Neural cell (in vitro differentiated cells): ENCODE measurements around the gene ADCYAP1. TPM values are rescaled to one million over a fixed set of nuclear protein-coding genes. Genes with fewer than 3 reads are reported as not detected.

Experiments used
- H2AFZ ChIP-seq: fragments of 200-600, 300-800 bp; sonication (generic), shearing (Covaris generic); 2 replicates; pipeline ENCODE4 v1.6.0; 2014; ENCODE audit warnings: low read depth, mild to moderate bottlenecking, antibody characterized with exemption, low read length, moderate library complexity
- H3F3A ChIP-seq: fragments of 200-600 bp; shearing (Covaris generic); 2 replicates; pipeline ENCODE4 v1.6.1; 2016; ENCODE audit warnings: mild to moderate bottlenecking, moderate library complexity, mixed read lengths, antibody characterized with exemption, low read length; ENCODE audit not compliant: insufficient read depth, poor library complexity, severe bottlenecking
- H3K27ac ChIP-seq: fragments of 200-600, 300-800 bp; sonication (generic), shearing (Covaris generic); 2 replicates; pipeline ENCODE4 v1.5.1; 2014; ENCODE audit warnings: mild to moderate bottlenecking, low read length, moderate library complexity
- H3K27me3 ChIP-seq: fragments of 300-800, 200-600 bp; sonication (generic), shearing (Covaris generic); 2 replicates; pipeline ENCODE4 v1.6.0; 2014; ENCODE audit warnings: mild to moderate bottlenecking, low read depth, low read length, moderate library complexity; ENCODE audit not compliant: insufficient read depth
- H3K36me3 ChIP-seq: fragments of 300-800, 200-600 bp; sonication (generic), shearing (Covaris generic); 2 replicates; pipeline ENCODE4 v1.5.1; 2014; ENCODE audit warnings: mild to moderate bottlenecking, antibody characterized with exemption, low read length, moderate library complexity; ENCODE audit not compliant: insufficient read depth
- H3K4me2 ChIP-seq: fragments of 300-800, 200-600 bp; sonication (generic), shearing (Covaris generic); 2 replicates; pipeline ENCODE4 v1.6.0; 2014; ENCODE audit warnings: mild to moderate bottlenecking, low read length
- H3K4me3 ChIP-seq: fragments of 300-800, 200-600 bp; sonication (generic), shearing (Covaris generic); 2 replicates; pipeline ENCODE4 v1.5.1; 2014; ENCODE audit warnings: mild to moderate bottlenecking, low read length, moderate library complexity
- H3K79me2 ChIP-seq: fragments of 200-600 bp; shearing (Covaris generic); replicated peaks from 2 replicates; pipeline ENCODE4 v1.6.0; 2014; ENCODE audit warnings: mild to moderate bottlenecking, low read length, moderate library complexity; ENCODE audit not compliant: insufficient read depth
- H3K9ac ChIP-seq: fragments of 300-800, 200-600 bp; sonication (generic), shearing (Covaris generic); 2 replicates; pipeline ENCODE4 v1.6.1; 2016; ENCODE audit warnings: mild to moderate bottlenecking, low read length, mixed read lengths
- H3K9me2 ChIP-seq: fragments of 200-600 bp; shearing (Covaris generic); 2 replicates; pipeline ENCODE4 v1.6.1; 2016; ENCODE audit warnings: mild to moderate bottlenecking, low read length, mixed read lengths; ENCODE audit not compliant: insufficient read depth
- H3K9me3 ChIP-seq: fragments of 200-600, 300-800 bp; sonication (generic), shearing (Covaris generic); 2 replicates; pipeline ENCODE4 v1.6.1; 2016; ENCODE audit warnings: mild to moderate bottlenecking, mixed run types, low read length, moderate library complexity, mixed read lengths
- H4K20me1 ChIP-seq: fragments of 200-600 bp; shearing (Covaris generic); 2 replicates; pipeline ENCODE4 v1.6.1; 2016; ENCODE audit warnings: mild to moderate bottlenecking, mixed run types; ENCODE audit not compliant: insufficient read depth
- EP300 ChIP-seq: fragments of 450-650 bp; conservative IDR thresholded peaks from 2 replicates; pipeline ENCODE4 v1.6.1; 2014; ENCODE audit warnings: antibody characterized with exemption, mild to moderate bottlenecking, moderate library complexity; ENCODE audit not compliant: poor library complexity, severe bottlenecking
- EZH2 ChIP-seq: fragments of 200-600, 300-800 bp; shearing (Covaris generic), sonication (generic); IDR thresholded peaks from 2 replicates; pipeline ENCODE4 v1.6.1; 2014; ENCODE audit warnings: antibody characterized with exemption, low read length, borderline replicate concordance, mild to moderate bottlenecking; ENCODE audit not compliant: insufficient read depth, poor library complexity, severe bottlenecking
- MXI1 ChIP-seq: fragments of 450-650 bp; conservative IDR thresholded peaks from 2 replicates; pipeline ENCODE4 v1.6.1; 2014; ENCODE audit warnings: antibody characterized with exemption, mild to moderate bottlenecking; ENCODE audit not compliant: poor library complexity, severe bottlenecking
- POLR2AphosphoS5 ChIP-seq: IDR thresholded peaks from 2 replicates; pipeline ENCODE4 v1.6.1; 2012
- RAD21 ChIP-seq: fragments of 450-650 bp; conservative IDR thresholded peaks from 2 replicates; pipeline ENCODE4 v1.6.1; 2014; ENCODE audit warnings: antibody characterized with exemption, mild to moderate bottlenecking, moderate library complexity
- SMC3 ChIP-seq: fragments of 450-650 bp; conservative IDR thresholded peaks from 2 replicates; pipeline ENCODE4 v1.6.1; 2014; ENCODE audit warnings: antibody characterized with exemption, mild to moderate bottlenecking, moderate library complexity; ENCODE audit not compliant: poor library complexity
- TAF1 ChIP-seq: IDR thresholded peaks from 2 replicates; pipeline ENCODE4 v1.6.1; 2012; ENCODE audit warnings: low read depth
- polyA plus RNA-seq: library from polyadenylated mRNA; depleted of rRNA; stranded (reverse); fragments of >200 nt; gene quantifications from 2 replicates; pipeline ENCODE4 v1.2.3, GENCODE V29; 2014
- TF ChIP-seq, protein P1 (sequence below): fragments of 450-650 bp; IDR thresholded peaks from 2 replicates; pipeline ENCODE4 v1.5.1; 2014; ENCODE audit warnings: antibody characterized with exemption, mild to moderate bottlenecking, moderate library complexity; ENCODE audit not compliant: poor library complexity, severe bottlenecking
- TF ChIP-seq, protein P2 (sequence below): IDR thresholded peaks from 2 replicates; pipeline ENCODE4 v1.6.1; 2012; ENCODE audit warnings: borderline replicate concordance

The ADCYAP1 gene
- polyA plus RNA-seq, 1 donor from 2014 or later = 0.98 TPM

DNA sequence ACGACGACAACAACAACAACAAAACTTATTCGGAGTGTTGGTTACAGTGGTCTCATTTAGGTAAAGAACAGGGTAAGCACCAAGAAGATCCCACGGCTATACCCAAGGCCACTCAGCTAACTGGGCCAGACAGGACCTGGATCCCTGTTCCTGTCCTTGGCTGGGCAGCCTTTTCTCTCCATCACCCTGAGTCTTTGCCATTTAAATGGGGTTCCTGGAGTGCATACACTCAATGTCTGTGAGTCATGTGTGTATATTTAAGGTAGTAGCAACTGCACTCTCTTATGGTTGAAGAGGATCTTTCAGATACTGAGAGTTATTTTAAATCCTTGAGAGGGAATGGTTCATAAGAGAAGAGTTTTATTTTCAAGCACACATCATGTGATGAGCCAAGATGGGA, 35.3 kb downstream of the ADCYAP1 start:
- Histone ChIP-seq H3K9me2 (no peaks in the 10 kb centered on the region), H3F3A (no peaks in the 10 kb centered on the region), H3K27me3 (no peaks in the 10 kb centered on the region), H3K9ac (no peak overlapping the region), H3K9me3 (no peaks in the 10 kb centered on the region), H3K79me2 (no peaks in the 10 kb centered on the region), H3K4me2 (no peak overlapping the region), H3K36me3 (no peaks in the 10 kb centered on the region), H3K27ac (no peak overlapping the region), H3K4me3 (no peak overlapping the region), H4K20me1 (no peaks in the 10 kb centered on the region), H2AFZ (no peak overlapping the region)
- no peak for TF ChIP-seq EZH2
- TF ChIP-seq, protein P1, sequence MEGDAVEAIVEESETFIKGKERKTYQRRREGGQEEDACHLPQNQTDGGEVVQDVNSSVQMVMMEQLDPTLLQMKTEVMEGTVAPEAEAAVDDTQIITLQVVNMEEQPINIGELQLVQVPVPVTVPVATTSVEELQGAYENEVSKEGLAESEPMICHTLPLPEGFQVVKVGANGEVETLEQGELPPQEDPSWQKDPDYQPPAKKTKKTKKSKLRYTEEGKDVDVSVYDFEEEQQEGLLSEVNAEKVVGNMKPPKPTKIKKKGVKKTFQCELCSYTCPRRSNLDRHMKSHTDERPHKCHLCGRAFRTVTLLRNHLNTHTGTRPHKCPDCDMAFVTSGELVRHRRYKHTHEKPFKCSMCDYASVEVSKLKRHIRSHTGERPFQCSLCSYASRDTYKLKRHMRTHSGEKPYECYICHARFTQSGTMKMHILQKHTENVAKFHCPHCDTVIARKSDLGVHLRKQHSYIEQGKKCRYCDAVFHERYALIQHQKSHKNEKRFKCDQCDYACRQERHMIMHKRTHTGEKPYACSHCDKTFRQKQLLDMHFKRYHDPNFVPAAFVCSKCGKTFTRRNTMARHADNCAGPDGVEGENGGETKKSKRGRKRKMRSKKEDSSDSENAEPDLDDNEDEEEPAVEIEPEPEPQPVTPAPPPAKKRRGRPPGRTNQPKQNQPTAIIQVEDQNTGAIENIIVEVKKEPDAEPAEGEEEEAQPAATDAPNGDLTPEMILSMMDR = no peak
- TF ChIP-seq, protein P2, sequence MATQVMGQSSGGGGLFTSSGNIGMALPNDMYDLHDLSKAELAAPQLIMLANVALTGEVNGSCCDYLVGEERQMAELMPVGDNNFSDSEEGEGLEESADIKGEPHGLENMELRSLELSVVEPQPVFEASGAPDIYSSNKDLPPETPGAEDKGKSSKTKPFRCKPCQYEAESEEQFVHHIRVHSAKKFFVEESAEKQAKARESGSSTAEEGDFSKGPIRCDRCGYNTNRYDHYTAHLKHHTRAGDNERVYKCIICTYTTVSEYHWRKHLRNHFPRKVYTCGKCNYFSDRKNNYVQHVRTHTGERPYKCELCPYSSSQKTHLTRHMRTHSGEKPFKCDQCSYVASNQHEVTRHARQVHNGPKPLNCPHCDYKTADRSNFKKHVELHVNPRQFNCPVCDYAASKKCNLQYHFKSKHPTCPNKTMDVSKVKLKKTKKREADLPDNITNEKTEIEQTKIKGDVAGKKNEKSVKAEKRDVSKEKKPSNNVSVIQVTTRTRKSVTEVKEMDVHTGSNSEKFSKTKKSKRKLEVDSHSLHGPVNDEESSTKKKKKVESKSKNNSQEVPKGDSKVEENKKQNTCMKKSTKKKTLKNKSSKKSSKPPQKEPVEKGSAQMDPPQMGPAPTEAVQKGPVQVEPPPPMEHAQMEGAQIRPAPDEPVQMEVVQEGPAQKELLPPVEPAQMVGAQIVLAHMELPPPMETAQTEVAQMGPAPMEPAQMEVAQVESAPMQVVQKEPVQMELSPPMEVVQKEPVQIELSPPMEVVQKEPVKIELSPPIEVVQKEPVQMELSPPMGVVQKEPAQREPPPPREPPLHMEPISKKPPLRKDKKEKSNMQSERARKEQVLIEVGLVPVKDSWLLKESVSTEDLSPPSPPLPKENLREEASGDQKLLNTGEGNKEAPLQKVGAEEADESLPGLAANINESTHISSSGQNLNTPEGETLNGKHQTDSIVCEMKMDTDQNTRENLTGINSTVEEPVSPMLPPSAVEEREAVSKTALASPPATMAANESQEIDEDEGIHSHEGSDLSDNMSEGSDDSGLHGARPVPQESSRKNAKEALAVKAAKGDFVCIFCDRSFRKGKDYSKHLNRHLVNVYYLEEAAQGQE = no peak
- no peak for TF ChIP-seq RAD21
- no peak for TF ChIP-seq POLR2AphosphoS5
- no peak for TF ChIP-seq SMC3
- no peak for TF ChIP-seq EP300
- TF ChIP-seq MXI1 = no peak
- TF ChIP-seq TAF1 = no peak

DNA sequence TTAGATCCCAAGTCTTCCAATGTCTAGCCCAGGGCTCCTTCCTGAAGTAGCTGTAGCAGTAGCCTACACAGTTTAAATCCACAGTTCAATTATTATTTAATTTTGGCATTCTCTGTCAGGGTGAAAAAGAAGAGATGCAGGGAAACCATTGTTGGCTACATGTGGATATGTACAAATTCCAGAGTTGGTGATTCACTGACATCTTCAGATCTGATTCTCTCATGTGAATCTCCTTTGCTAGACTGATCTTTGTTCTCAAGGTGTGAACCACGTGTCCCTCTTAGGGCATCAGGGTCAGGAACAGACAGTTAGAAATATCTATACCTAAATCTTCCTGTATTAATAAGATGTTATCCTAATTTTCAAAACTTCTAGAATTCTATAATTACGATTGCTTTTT, 36.7 kb downstream of the ADCYAP1 start:
- H3K27me3 ChIP-seq = no peaks in the 10 kb centered on the region
- no peaks in the 10 kb centered on the region for H3F3A ChIP-seq
- no peak overlapping the region for H3K9ac ChIP-seq
- H3K9me2 ChIP-seq = no peaks in the 10 kb centered on the region
- H3K4me3 ChIP-seq = no peak overlapping the region
- no peaks in the 10 kb centered on the region for H3K79me2 ChIP-seq
- TF ChIP-seq EZH2 = no peak
- no peak for TF ChIP-seq SMC3
- no peak for TF ChIP-seq TAF1
- no peak for TF ChIP-seq MXI1
- TF ChIP-seq, protein P1 = no peak
- TF ChIP-seq EP300 = no peak
- TF ChIP-seq, protein P2 = no peak
- TF ChIP-seq RAD21 = no peak
- TF ChIP-seq POLR2AphosphoS5 = no peak
- no peak overlapping the region for H3K27ac ChIP-seq
- H3K9me3 ChIP-seq = no peaks in the 10 kb centered on the region
- no peaks in the 10 kb centered on the region for H4K20me1 ChIP-seq
- no peaks in the 10 kb centered on the region for H3K36me3 ChIP-seq
- no peak overlapping the region for H2AFZ ChIP-seq
- H3K4me2 ChIP-seq = no peak overlapping the region
